Activated T-cell treated with anti-CD3 and anti-CD28 coated beads, Interleukin-2, amount 50 U/mL, for 4 hours (primary cell): Measurements from ENCODE around the gene EFL1. TPM values are rescaled to one million over a fixed set of nuclear protein-coding genes. Genes with fewer than 3 reads are reported as not detected.
A peak's percentile ranks its signal among the peaks of the same experiment; 100 is the strongest.
"Not testable (repeated sequence)": the region's sequence is repeated elsewhere in the genome, so short reads cannot be mapped to it uniquely, and the experiment has no call there.

Source experiments
- ATAC-seq, 2 donors: fragments of 200-7000 bp; cut with Tn5 transposase; one replicate each; pipeline ENCODE4 v1.10.0; 2021
- DNase-seq: peaks from one replicate; pipeline ENCODE4 v3.0.0-alpha.2; 2020
- H3K27me3 Mint-ChIP-seq: one replicate; pipeline ENCODE4 v1.8.0; 2021; ENCODE audit warnings: low read depth, mixed read lengths
- H3K36me3 Mint-ChIP-seq: one replicate; pipeline ENCODE4 v1.8.0; 2022; ENCODE audit warnings: mixed read lengths; ENCODE audit not compliant: insufficient read depth
- H3K4me1 Mint-ChIP-seq: one replicate; pipeline ENCODE4 v1.8.0; 2021; ENCODE audit warnings: low read depth, mixed read lengths
- H3K4me3 Mint-ChIP-seq: one replicate; pipeline ENCODE4 v1.8.0; 2021; ENCODE audit warnings: mild to moderate bottlenecking, moderate library complexity, mixed read lengths
- H3K9me3 Mint-ChIP-seq: one replicate; pipeline ENCODE4 v1.8.0; 2021; ENCODE audit warnings: mixed read lengths
- total RNA-seq, 3 donors: library from RNA; stranded (reverse); gene quantifications; one replicate each; pipeline ENCODE4 v1.2.1, GENCODE V29; 2021

EFL1 gene
- total RNA-seq, 3 donors from 2014 or later, result 16.5 to 18.6 (median 16.8) TPM

DNA sequence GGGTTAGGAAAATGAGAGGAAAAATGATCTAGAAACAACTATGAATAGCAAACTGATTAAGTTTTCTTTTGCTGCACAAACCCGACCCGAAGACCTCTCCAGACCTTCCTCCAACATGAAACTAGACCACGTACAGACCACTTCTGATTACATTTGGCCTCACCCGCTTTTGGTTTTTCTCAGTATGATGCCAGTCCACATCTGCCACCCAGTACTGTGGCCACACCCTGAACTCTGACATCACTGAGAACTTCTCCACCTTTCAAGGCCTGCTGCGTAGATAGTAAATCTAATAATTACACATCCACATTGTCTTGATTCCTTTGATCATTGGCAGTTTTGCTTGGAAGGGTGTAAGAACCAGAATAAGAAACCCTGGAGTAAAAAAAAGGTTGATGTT is 16.6 kb downstream of the EFL1 start:
- not testable (repeated sequence) for H3K9me3 Mint-ChIP-seq, ATAC-seq, H3K4me3 Mint-ChIP-seq, H3K27me3 Mint-ChIP-seq, H3K4me1 Mint-ChIP-seq, DNase-seq
- peaks cover 30% of the 10 kb centered on the region for H3K36me3 Mint-ChIP-seq

DNA sequence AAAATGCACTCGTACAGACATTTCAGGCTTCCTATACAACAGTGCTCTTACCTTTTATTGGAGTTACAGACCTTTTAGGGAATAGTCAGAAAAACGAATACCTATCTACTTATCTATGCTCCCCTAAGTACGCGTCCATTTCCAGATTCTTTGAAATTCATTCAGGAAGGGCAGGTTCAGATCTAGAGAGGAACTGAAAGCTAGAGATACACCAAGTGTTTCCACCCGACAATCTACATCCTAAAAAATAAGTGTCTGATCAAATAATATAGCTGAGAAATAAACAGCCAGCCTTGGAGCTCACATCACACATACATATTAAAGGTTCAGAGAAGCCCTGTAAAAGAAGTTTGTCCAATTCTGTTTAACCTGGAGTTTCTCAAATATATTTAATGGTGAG is 18.9 kb downstream of the EFL1 start:
- not testable (repeated sequence) for H3K27me3 Mint-ChIP-seq, DNase-seq, ATAC-seq, H3K4me3 Mint-ChIP-seq, H3K4me1 Mint-ChIP-seq, H3K9me3 Mint-ChIP-seq
- H3K36me3 Mint-ChIP-seq, result peaks cover 41% of the 10 kb centered on the region

DNA sequence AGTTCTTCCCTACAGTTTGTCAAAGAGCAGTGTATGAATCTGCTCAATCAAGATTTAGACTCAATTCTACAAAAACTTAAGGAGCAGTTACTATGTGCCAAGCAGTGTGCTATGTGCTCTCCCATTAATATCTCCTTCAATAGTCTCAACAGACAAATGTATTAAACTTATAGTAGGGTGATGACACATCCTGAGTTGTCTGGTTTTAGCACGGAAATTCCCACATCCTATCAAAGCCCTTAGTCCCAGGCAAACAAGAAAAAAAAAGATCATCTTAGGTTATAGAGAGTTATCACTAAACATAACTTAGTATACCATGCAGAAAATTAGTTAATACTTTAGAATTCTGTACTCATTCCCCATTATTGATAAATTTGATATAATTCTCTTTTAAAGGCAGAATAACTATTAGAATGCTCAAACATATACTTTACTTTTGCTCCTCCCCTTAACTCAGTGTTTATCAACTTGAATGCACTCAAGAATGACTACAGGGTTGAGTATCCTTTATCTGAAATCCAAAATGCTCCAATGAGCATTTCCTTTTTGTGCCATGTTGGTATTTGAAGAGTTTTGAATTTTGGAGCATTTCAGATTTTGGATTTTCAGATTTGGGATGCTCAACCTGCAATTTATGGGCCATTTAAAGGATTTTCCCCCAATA is 20.6 kb downstream of the EFL1 start:
- ATAC-seq, result not testable (repeated sequence)

DNA sequence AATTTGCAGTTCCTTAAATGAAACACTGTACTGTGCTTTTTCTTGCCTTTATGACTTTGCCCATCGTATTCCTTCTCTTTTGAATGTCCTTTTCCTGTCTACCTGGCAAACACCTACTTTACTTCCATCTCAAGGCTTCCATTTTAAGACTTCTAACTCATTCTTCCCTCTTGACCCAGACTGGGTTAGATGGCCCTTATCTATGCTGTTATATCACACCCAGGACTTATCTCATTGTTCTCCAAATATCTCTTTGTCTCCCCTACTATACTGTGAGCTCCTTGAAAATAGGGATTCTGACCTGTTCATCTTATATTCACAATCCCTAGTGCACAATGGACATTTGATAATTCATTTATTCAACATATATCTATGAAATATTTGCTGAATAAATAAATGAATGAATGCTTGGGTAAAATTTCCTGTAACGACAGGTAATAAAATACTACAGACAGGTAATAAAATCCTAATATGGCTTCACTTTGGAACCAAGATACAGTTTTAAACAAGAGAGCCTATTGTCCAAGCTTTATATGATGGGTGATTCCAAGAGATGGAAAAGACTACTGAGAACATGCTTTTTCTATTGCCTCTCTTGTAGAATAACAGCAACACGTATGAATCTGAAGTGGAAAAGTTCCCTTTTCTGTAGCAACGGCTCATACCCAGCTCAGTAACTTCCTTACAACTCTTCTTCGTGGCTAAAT is 22.7 kb downstream of the EFL1 start:
- Mint-ChIP-seq H3K4me3 (no peak overlapping the region), H3K4me1 (peaks cover 7% of the 10 kb centered on the region), H3K27me3 (no peaks in the 10 kb centered on the region), H3K9me3 (no peaks in the 10 kb centered on the region), H3K36me3 (peaks cover 30% of the 10 kb centered on the region)
- DNase-seq, result no peak
- no peak for ATAC-seq

More for the DNA sequence above, 20.6 kb downstream of the EFL1 start:
- H3K4me3 Mint-ChIP-seq, H3K27me3 Mint-ChIP-seq, H3K4me1 Mint-ChIP-seq, DNase-seq, H3K9me3 Mint-ChIP-seq: not testable (repeated sequence)
- peaks cover 39% of the 10 kb centered on the region for H3K36me3 Mint-ChIP-seq

DNA sequence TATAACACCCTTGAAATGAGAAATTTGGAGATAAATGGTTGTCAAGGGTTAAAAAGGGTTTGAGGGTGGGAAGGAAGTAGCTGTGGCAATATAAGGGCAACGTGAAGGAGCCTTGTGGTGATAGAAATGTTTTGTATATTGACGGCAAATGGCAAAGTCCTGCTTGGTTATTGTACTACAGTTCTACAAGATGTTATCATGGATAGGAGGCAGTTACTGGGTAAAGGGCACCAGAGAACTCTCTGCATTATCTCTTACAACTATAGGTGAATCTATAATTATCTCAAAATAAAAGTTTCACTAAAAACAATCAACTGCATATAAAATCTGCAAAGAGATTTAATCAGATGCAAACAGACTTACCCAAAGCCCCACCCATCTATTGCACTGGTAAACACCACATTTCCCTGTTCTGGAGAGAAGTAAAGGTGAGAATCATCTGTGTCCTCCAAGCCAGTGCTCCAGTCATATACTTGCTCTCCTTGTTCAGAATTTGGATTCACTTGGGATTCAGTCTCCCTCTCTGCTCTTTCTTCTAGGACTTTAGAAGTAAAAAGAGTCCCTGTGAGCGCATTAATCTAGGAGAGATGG is 24.5 kb downstream of the EFL1 start:
- H3K9me3 Mint-ChIP-seq, DNase-seq, H3K4me3 Mint-ChIP-seq, H3K4me1 Mint-ChIP-seq, ATAC-seq, H3K27me3 Mint-ChIP-seq: not testable (repeated sequence)
- peaks cover 34% of the 10 kb centered on the region for H3K36me3 Mint-ChIP-seq

DNA sequence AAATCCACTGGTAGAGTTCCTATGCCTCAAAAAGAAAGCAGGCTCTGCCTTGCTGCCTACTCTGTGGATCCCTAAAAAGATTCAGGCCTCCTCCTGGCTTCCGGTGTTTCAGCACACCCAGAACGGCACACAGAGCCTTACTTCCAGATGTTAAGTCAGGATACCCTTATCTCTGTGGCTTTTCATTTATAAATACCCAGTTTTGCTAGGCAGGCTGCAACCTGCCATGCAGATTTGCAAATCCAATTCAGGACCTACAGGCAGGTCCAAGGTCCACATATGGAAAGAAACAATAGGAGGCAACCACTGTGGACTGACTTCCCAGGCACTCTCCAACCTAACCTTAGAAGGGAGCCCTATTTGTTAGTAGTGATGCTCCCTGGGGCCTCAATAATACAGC is 30.7 kb downstream of the EFL1 start:
- H3K27me3 Mint-ChIP-seq, result no peaks in the 10 kb centered on the region
- H3K4me1 Mint-ChIP-seq, result no peaks in the 10 kb centered on the region
- H3K36me3 Mint-ChIP-seq, result peaks cover 28% of the 10 kb centered on the region
- DNase-seq (no peak), ATAC-seq (no peak)
- H3K4me3 Mint-ChIP-seq, result no peak overlapping the region
- no peaks in the 10 kb centered on the region for H3K9me3 Mint-ChIP-seq

DNA sequence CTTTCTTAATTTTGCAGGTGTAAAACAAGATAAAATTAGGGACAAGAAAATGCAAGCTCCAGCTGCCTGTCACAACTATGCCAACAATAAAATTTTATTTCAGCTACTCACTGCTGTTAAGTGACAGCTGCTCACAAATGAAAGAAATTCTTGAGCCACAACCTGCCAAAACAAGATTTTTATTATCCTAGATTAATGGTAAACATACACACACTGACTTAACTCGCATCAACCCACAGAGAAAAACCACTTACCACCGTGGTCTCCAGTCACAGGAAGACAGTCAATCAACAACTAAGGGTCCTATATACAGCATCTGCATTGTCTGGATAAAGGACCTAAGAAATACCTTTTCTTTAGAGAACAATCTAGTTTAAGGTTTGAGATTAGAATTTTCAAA is 31.3 kb downstream of the EFL1 start:
- Mint-ChIP-seq H3K4me3 (no peak overlapping the region), H3K4me1 (no peaks in the 10 kb centered on the region), H3K27me3 (no peaks in the 10 kb centered on the region), H3K9me3 (no peaks in the 10 kb centered on the region), H3K36me3 (peaks cover 34% of the 10 kb centered on the region)
- ATAC-seq (no peak), DNase-seq (no peak)

DNA sequence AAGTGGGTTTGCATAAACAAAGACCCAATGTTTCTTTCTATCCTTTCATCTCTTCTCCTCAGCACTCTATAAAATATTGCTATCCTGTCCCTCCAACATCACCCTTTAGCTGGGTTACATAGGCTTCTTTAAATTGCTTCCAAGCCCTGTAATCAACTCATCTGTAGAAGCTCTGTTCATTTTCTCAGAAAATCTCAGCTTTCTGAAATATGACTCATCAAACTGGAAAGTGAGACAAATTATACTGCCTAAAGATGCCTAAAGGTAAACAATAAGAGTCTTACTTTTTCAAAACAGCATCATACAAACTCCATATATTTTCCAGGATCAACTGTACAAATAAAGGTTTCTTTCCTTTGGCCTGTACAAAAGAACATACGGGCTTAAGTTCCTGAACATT is 33.8 kb downstream of the EFL1 start:
- H3K4me3 Mint-ChIP-seq, result no peak overlapping the region
- no peaks in the 10 kb centered on the region for H3K4me1 Mint-ChIP-seq
- ATAC-seq (no peak), DNase-seq (no peak)
- H3K27me3 Mint-ChIP-seq, result no peaks in the 10 kb centered on the region
- H3K36me3 Mint-ChIP-seq, result peaks cover 36% of the 10 kb centered on the region
- no peaks in the 10 kb centered on the region for H3K9me3 Mint-ChIP-seq

DNA sequence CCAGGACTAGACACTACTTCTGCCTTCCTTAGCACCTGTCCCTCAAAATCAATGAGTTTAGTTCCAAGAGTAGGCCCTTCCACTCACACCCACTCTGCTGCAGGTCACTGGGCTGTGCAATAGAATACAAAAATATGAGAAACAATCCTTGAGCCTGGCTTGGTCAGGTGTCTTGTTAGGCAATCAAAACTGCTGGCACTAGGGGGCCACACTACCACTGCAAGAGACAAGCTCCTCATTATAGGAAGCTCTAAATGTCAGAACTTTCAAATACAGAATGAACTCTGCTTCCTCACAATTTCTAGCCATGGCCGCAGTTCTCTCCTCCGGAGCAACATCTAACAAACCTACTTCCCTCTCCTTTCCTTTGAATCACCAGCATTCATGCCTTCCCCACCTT is 41.0 kb downstream of the EFL1 start:
- peak; percentile 8 for DNase-seq

DNA sequence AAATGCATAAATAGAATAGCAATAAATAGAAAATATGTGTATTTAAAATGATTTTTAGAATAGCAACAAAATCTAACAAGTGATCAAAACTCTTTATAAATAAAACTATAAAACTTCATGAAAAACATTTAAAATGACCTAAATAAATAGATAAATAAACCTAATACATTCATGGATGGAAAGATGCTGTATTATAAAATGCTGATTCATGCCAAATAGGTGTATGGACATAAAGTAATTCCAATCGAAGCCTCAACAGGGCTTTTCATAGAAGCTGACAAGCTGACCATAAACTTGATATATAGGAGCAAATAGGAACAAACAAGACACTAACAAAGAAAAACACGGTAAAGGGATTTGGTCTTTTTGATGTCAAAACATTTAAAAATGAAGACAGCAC is 46.4 kb downstream of the EFL1 start:
- H3K27me3 Mint-ChIP-seq, DNase-seq, H3K9me3 Mint-ChIP-seq, ATAC-seq, H3K4me3 Mint-ChIP-seq, H3K4me1 Mint-ChIP-seq: not testable (repeated sequence)
- peaks cover 47% of the 10 kb centered on the region for H3K36me3 Mint-ChIP-seq

More for the DNA sequence above, 41.0 kb downstream of the EFL1 start:
- not testable (repeated sequence) for H3K4me1 Mint-ChIP-seq, H3K9me3 Mint-ChIP-seq, H3K27me3 Mint-ChIP-seq, ATAC-seq, H3K4me3 Mint-ChIP-seq
- H3K36me3 Mint-ChIP-seq, result peaks cover 35% of the 10 kb centered on the region

DNA sequence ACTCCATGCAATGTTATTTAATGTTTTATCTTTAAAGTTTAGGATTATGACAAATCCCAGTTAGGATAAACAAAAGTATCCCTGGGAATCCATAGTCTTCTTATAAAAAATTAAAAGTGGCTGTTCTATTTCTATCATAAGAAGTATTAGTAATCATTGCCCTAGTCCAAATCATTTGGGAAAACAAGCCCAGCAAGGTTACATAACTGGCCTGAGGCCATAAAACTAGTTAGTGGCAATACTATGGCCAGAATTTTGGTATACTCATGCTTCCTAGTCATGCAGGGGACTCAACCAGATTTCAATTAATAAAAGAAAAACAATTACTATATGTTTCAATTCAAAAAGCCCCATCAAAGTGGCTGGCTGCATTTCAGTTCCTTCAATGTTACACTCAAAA is 50.3 kb downstream of the EFL1 start:
- not testable (repeated sequence) for H3K4me3 Mint-ChIP-seq, H3K27me3 Mint-ChIP-seq, ATAC-seq, H3K4me1 Mint-ChIP-seq, DNase-seq, H3K9me3 Mint-ChIP-seq
- H3K36me3 Mint-ChIP-seq, result peaks cover 38% of the 10 kb centered on the region

DNA sequence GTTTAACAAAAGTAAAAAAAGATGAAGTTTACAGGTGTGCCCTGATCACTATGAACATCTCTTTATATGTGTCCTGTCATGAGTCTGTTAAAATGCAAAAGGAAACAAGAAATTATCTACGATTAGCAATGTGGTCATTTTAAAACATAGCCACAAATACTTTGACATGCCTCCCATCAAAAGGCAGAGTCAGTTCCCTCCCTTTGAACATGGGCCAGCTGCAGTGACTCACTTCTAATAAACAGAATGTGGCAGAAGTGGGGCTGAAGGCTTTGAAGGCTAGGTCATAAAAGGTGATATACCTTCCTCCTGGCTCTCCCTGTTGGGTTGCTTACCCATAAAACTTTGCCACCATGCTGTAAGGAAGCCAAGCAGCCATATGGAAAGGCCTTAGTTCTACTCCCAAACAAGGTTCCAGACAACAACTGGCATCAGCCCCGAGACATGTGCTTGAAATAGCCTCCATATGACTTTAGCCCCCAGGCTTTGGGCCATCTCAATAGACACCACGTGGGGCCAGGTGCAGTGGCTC is 52.4 kb downstream of the EFL1 start:
- ATAC-seq, DNase-seq, H3K9me3 Mint-ChIP-seq, H3K4me1 Mint-ChIP-seq, H3K27me3 Mint-ChIP-seq, H3K4me3 Mint-ChIP-seq: not testable (repeated sequence)
- H3K36me3 Mint-ChIP-seq, result peaks cover 34% of the 10 kb centered on the region

DNA sequence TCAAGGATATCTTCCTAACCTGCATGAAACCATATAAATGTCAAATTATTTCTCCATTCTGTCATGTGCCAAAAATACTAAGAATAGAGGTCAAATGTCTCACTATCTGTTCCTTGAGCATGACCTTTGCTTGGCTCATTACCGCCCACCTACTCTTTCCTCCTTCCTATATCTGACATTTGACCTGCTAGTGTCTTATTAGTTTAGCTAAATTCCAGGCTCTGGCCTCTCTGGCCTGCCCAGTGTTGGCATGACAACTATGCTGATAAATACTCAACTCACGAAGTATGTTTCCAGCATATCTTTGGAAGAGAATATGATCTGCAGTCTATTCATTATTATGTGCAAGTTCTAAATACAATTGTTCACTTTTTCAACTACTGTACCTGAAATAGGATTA is 58.0 kb downstream of the EFL1 start:
- H3K27me3 Mint-ChIP-seq, H3K9me3 Mint-ChIP-seq, ATAC-seq, H3K4me1 Mint-ChIP-seq, H3K4me3 Mint-ChIP-seq, DNase-seq: not testable (repeated sequence)
- peaks cover 15% of the 10 kb centered on the region for H3K36me3 Mint-ChIP-seq

DNA sequence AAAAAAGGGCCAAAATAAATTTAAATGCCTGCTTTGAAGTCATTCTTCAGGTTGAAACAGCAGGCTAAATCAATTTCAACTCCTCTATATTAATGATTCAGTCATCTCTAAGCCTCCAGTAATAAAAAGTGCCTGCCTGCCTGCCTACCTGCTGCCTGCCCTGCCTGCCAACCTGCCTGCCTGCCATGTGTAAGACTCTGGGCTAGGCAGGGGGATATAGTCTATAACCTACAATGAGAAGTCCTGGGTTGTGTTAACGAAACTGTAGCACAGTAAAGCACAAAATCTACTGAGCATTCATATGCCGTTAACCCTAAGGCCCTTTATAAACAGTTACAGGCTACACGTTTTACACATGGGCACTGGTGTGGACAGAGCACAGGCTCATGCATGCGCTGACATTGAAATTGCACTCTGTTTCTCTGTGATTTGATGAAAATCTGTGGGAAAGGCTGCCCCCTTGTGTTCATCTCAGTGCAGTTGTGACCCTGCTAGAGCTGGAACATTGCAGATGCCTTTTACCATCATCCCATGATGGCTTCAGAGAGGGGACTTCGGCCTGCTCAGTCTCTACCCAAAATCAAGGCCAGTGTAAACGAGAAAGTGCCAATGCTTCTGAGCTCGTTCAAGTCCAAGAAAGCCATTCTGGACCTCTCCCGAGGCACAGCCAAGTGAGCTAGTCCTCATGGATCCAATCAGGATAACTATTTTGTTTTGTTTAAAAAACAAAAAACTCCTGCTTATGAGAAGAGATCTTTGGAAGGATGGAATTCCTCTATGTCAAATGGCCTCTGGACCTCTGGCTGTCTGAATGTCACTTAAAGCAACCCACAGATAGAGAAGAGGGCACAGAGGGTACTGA is 64.6 kb downstream of the EFL1 start:
- ATAC-seq, result peak; percentile 69 to 71
- Mint-ChIP-seq H3K36me3 (peaks cover 7% of the 10 kb centered on the region), H3K4me3 (no peak overlapping the region), H3K27me3 (no peaks in the 10 kb centered on the region), H3K4me1 (no peaks in the 10 kb centered on the region), H3K9me3 (no peaks in the 10 kb centered on the region)
- DNase-seq, result peak; percentile 47
